COLO668 (cell line): ENCODE measurements around the gene OR52N2.

Experiments used
- DNase-seq: peaks from one replicate; lab custom pipeline; 2025; ENCODE audit not compliant: unreplicated experiment; lab: John Stamatoyannopoulos, UW

The OR52N2 gene

DNA sequence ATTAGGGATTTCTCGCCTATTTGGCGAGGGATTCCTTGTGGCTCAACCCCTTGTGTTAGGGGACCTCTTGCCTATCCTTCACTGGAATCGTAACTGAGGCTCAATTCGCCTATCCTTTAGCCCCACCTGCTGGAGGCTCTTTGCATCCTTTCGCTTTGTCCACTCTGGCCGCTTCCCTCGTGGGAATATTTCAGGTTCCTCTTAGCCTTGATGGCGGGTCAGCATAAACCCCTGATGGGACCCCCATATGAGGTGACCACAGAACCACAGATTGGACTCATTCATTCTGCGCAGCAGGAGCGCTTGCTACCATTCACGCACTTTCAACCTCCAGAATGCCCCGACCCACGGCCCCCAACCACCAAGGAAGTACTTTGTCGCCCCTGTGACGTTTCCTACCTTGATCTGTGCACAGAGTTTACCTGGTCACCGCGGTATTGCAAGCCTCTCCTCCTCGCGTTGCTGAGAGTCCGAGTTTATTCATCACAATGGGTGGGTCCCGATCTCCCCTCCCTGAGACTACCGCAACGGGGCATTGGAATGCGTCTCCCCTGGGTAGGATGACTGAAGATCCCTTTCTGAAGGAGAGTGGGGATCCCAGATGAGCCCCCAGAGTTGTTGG, at the start of gene OR52N2:
TSS of gene OR52N2 (plus strand) at position 425 of the 622 bp plus-strand sequence. CDS start 11,412 bp downstream, outside the sequence.
- DNase-seq: peak; percentile 41

DNA sequence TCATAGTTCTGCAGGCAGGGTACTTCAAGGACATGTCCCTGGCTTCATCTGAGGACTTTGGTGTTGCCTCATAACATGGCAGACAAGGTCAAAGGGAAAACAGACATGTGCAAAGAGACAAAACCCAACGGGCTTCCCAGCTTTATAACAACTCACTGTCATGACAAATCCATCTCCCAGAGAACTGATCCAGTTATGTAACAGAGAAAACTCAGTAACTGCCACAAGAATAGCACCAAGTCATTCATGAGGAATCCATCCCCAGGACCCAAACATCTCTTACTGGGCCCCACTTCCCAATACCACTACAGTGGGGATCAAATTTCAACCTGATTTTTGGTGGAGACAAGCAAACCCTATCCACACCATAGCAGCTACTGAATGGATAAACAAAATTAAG, 41.7 kb upstream of the OR52N2 start:
- DNase-seq: no peak

DNA sequence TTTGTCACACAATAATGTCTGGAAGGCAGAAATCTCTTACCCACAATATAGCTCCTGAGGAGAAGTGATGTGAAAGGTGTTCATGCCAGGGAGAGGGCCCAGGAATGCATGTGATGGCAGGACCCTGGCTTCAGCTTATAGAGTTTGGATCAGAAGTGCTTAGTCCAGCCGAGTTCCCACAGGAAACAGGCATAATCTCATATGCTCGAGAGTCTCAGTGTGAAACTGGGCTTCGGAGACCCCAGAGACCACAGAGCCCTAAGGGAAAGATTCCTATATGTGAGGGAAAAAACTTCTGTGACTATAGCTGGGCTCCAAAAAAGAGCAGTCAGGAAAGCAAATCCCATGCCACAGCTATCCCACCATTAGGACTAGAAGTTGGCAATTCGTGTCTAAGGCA, 25.5 kb upstream of the OR52N2 start, which contains the start of gene OR52N5:
TSS of gene OR52N5 (minus strand) at position 101 of the 400 bp plus-strand sequence. CDS start 4,721 bp downstream, outside the sequence.
- no peak for DNase-seq

DNA sequence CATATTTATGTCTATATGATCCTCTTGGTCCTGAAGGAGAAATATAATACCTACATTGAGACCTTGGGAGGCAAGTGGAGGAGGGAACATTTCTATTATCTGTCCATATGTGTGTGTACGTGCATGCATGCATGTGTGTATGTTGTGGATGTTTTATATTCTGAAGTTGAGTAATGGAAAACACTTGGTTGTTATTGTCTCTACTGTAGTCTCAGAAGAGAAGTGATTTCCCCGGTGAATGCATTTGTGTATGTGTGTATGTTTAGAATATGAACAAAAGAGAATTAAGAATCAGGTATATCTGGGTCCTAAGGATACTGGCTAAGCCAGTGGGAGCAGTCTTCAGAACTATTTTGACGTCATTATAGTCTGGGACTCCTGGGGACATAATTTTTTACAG, 17.6 kb upstream of the OR52N2 start, which contains the start of gene OR52N1:
TSS of gene OR52N1 (minus strand) at position 101 of the 400 bp plus-strand sequence. CDS start 2,449 bp downstream, outside the sequence.
- DNase-seq: no peak

DNA sequence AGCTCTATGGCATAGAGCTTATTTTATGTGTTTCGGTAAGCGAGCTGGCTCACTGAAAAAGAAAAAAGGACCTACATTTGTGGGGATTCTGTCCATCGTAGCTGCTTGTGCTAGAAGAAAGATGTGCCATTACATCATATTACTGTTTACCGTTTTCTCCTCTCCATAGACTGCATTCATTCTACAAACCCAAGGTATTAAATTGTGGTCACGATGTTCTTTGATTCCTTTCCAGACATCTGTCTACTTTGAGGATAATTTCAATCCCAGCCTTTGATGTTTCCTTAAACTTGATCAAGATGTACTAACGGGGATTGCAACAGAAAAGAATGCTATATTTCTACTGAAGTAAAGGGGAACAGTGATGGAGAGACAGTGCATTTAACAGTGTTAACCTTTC, 12.2 kb upstream of the OR52N2 start:
- no peak for DNase-seq

DNA sequence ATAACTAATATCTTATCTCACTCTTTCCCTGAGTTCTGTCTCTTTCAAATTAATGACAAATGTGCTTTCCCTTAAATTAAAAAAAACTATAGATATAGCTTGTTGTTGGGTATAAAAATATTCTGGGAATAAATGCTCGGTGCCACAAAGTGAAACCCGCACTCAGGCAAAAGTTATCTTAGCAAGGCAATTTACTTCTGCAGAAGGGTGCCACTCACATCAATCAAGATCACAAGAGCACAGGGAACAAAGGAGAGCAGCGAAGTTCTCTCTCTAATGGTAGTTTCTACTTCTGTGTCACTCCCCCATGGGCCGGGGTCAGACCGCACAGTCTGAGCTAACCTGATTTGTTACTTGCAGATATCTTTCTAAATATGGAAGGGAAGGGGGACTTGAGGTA, 4.7 kb upstream of the OR52N2 start:
- DNase-seq: no peak

DNA sequence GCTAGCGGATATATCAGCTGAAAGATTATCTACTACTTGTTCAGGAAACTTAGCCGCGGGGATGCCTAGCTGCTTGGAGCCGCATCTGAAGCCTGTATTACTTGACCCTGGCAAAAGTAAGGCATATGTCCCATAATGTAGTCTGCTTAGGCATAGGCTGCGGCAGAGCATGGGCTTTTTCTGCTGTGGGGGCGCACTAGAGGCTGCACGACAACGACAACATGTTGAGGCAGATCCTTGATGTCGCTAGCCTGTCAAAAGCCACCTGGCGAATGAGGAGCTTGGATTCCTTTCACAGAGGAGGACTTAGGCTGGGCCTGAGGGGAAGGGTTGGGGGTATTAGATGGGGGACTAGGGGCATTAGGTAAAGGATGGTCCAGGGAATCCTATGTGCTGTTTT, 1.1 kb upstream of the OR52N2 start:
- no peak for DNase-seq

DNA sequence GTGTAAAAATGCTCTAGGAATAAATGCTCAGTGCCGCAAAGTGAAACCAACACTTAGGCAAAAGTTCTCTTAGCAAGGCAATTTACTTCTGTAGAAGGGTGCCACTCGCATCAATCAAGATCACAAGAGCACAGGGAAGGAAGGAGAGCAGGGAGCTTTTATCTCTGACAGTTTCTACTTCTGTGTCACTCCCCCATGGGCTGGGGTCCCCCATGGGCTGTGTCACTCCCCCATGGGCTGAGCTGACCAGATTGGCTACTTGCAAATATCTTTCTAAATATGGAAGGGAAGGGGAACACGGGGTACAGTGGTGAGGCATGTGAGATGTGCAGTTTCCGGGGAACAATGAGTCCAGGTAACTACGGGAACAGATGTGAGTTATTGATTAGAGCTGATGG, 397 bp downstream of the OR52N2 start:
- no peak for DNase-seq

DNA sequence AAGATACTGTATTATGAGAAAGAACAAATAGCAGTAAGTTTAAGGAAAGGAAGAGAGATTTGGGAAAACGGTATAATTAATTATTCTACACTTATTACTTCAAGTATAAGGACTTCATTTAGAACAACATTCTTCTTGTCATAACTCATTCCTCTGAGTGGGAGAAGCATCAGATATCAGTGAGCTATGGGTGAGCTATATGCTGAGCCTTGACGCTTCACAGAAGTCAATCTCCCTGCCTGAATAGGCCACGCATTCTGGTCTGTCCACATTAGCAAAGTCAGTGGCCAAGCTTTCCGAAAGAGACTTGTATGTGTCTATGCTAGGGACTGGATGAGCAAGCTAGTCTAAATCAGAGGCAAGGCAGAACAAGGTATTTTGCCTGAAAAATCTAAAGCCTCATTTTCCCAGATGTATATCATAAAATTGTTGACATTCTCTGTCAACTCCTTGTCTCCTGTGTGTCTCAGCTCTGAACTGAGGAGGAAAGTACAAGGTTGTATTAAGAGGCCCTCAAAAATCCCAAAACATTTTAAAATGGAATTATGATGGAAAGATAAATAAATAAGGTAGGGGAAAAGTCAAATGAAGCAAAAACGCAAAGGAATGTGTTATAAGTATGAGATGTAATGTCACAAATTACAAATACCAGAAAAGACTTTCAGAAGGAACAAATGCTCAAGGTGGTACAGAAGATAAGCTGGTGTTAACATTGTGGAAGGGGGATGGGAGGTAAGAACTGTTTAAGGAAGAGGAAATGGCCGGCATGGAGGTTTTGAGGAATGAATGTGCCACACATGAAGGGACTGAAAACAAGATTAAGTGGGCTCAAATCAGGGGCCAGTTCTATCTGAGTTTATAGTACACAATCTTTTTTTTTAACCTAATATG, 1.4 kb downstream of the OR52N2 start:
- no peak for DNase-seq

DNA sequence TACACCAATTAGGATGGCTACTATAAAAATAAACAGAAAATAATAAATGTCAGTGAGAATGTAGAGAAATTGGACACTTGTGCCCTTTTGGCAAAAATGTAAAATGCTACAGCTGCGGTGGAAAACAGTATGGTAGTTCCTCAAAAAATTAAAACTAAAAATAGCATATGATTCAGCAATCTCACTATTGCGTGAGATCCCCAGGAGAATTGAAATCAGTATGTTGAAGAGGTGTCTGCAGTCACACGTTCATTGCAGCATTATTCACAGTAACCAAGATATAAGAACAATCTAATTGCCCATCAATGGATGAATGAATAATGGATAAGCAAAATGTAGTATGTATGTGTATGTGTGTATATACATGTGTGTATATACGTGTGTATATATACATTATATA, 6.8 kb downstream of the OR52N2 start:
- DNase-seq: no peak

DNA sequence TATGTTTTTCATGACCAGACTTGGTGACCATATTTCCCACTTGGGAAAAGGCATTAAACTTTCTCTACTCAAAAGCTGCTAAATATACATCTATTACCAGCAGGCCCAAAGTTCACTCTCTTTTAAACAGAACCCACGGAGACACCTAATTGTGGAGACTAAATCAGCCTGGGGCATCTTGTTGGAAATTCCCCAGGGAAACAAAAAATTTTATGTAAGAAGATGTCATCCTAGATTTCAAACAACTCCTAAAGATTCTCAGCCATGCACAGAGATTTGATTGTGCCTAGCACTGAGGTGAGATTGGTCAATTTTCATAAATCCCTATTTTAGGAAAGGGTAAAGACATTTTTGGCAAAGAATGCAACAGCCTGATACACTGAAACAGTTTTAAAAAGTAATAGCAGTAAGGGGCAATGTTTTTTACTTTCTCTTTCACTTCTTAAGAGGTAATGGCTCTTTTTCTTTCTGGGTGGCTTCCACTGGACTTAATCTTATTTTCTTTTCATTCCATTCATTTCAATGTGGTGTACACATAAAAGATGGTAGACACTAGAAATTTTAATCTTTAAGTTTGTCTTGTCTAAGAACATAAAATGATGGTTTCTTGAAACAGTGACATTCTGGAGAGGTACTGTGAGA, 9.6 kb downstream of the OR52N2 start:
- no peak for DNase-seq

DNA sequence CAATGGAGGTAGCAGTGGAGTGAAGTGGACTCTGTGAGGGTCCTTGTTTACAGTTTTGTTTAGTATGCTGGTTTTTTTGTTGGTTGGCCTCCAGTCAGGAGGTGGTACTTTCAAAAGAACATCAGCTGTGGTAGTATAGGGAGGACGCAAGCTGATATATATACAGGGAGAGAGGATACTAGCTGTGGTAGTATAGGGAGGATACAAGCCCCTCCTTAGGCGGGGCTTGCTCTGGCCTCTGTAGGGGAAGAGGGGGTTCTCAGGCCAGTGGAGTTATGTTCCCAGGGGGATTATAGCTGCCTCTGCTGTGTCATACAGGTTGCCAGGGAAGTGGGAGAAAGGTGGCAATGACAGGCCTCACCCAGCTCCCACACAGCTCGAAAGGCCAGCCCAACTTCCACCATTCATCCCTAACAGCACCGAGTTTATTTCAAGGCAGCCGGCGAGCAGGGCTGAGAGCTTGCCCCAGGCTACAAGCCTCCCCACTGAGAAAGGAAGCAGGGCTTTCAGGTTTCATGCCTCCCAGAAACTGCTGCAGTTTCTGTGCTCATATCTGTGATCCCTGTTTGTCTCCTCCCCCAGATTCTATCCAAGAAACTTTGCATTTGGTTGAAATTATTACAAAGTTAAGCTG, 22.6 kb downstream of the OR52N2 start:
- DNase-seq: no peak

DNA sequence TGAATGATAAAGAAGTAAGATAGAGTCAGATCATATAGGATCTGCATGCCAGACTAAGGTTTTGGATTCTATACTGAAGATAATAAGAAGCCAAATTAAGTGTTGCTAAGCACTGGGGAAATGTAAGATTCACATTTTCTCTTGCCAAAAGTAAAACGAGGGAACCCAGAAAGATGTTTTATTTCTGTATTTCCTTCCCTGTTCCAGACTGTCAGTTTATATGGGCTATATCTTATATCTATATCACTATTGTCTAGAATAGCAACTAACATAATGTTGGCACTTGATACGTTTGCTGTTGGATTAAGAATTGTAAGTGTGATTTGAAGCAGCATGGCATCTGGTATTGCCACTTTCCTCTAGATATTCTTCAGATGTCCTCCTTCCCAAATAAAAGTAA, 24.7 kb downstream of the OR52N2 start:
- no peak for DNase-seq

DNA sequence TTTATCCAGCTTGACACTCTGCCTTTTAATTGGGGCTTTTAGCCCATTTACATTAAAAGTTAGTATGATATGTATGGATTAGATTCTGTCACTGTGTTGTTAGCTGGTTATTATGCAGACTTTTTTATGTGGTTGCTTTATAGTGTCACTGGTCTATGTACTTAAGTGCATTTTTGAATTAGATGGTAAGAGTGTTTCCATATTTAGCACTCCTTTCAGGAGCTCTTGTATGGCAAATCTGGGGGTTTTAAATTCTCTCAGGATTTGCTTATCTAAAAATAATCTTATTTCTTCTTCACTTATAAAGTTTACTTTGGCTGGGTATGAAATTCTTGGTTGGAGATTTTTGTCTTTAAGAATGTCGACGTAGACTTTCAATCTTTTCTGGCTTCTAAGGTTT, 29.0 kb downstream of the OR52N2 start:
- no peak for DNase-seq

DNA sequence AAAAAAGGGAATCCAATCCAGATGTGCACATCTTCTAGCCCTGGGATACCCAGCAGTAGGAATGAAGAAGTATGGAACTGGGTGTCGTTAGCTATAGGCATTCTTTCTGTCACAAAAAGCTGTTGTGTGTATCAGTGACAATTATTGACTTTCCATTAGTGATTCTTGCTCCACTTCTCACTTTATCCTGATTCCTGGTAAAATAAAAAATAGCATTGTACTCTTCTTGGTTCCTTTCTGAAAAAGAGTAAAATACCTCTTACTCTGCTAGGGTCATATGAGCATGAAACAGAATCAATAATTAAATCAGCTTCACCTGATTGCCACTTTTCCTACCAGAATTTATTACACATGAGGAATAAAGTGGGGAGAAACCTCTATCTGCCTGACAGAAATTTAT, 33.1 kb downstream of the OR52N2 start, which contains the start of gene OR52E6:
TSS of gene OR52E6 (minus strand) at position 101 of the 400 bp plus-strand sequence. CDS start at position 101, 0 bp downstream.
- DNase-seq: no peak

DNA sequence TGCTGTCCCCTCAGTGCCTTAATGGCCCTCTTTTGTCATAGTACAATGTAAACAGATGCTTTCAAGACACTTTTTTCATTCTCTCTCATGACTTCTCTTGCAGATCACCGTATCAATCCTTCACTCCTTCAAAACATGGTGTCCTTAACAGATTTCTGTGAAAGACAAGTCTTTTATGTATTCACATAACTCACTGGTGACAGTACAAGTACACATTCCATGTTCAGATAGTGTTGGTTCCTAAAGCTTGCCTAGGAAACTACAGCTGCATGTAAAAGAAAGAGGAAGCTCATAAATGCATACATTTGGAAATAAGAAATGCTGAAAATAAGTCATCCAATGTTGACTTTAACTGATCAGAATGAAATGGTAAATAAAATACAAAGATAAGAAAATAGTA, 38.0 kb downstream of the OR52N2 start:
- DNase-seq: no peak

DNA sequence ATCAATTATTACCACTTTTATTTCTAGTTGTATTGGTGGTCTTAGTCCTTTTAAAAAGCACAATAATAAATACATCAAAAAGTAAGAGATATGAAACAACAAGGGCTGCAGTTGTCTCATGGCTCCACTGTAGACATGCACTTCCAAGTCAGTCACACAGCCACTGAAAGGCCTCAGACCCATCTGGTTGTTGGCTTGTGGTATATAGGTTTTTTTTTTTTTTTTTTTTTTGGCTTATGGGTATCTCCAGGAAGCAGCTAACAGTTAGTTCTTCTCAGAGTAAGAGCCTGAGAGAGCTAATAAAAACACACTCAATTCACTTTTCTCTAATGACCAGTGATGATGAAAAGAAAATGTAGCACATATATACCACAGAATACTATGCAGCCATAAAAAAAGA, 39.0 kb downstream of the OR52N2 start:
- DNase-seq: no peak

DNA sequence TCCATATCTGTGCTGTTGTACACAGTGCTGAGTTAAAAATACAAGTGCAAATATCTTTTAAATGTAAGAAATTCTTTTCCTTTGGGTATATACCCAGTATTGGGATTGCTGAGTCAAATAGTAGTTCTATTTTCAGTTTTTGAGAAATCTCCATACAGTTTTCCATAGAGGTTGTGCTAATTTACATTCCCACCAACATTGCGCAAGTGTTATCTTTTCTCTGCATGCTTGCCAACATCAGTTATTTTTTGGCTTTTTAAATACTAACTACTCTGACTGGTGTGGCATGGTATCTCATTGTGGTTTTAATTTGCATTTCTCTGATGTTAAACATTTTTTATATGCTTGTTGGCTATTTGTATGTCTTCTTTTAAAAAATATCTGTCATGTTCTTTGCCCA, 42.3 kb downstream of the OR52N2 start:
- DNase-seq: no peak

DNA sequence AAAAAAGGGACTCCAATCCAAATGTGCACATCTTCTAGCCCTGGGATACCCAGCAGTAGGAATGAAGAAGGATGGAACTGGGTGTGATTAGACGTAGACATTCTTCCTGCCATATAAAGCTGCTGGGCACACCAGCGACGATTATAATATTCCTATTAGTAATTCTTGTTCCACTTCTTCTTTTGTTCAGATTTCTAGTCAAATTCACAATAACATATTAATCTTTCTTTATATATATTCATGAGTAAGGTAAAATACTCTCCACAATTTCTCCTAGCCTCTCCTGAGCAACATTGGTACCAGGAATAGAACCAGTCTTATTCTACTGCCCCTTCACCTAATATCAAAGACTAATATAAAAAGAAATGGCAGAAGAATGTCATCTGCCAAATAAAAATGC, 48.9 kb downstream of the OR52N2 start, which contains the start of gene OR52E8:
TSS of gene OR52E8 (minus strand) at position 101 of the 400 bp plus-strand sequence. CDS start at position 101, 0 bp downstream.
- DNase-seq: no peak

DNA sequence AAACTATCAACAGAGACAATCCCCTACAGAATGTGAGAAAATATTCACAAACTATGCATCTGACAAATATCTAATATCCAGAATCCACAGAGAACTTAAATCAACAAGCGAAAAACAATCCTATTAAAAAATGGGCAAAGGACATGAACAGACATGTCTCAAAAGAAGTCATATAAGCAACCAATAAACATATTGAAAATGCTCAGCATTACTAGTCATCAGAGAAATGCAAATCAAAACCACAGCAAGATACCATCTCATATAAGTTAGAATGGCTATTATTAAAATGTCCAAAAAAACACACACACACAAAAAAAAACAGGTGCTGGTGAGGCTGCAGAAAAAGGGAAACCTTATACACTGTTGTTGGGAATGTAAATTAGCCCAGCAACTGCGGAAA, 57.1 kb downstream of the OR52N2 start:
- no peak for DNase-seq
